GM18505 (cell line): ENCODE results near the gene SLC9A9.
A peak's percentile ranks its signal among the peaks of the same experiment; 100 is the strongest.

ENCODE experiments used
- ATAC-seq: cut with Tn5 transposase; IDR thresholded peaks from one replicate; pipeline ENCODE4 v1.9.1; 2021; ENCODE audit not compliant: unreplicated experiment
- POLR2A ChIP-seq: IDR thresholded peaks from 4 replicates; pipeline ENCODE4 v1.6.1; 2011; ENCODE audit warnings: borderline replicate concordance; ENCODE audit not compliant: insufficient read depth, insufficient read length; ENCODE audit errors: extremely low read depth

Gene SLC9A9

DNA sequence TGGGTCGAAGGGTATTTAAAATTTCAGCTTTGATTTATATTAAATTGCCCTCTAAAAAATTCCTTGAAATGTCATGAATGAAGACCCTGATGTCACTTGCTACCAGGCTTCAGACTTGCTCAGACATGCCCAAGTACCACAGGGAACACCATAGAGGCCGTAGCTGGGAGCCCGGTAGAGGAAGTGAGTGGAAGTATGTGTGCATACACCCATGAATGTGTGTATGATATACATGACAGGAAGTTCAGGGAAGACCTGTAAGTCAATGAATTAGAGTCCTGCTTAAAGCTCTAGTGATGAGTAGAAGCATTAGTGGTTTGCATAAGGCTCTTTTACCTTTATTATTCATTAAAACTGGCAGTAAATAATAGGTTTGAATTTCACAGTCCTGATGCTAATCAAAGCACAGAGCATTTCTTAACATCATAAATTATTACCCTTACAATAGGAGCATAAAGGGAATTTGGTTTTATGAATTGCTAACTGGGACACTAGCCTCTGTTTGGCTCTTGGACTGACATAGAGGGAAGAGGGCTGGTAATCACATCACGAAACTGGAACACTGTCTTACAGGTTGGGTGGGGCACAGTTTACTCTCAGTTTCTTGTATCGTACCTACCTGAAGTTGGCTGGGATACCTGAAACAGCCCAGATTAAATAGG, 584.3 kb downstream of the SLC9A9 start:
- TF ChIP-seq POLR2A = no peak
- peak; percentile 47 for ATAC-seq

DNA sequence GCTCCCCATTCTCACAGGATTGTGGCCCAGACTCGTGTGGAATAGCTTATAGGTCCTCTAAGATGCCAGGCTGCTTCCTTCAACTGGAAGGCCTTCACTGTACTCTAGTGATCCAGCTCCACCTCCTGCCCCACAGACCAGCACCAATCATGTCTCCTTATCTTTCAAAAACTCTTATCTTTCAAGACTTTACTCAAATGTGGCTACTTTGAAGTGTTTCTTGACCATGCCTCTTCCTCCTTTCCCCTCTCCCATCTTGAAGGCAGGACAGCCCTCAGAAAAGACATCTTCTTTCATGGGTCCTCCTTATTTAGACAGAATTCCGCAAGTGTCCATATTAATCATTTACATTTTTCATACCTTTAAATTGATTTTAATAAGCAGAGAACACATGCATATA, 586.4 kb downstream of the SLC9A9 start:
- no peak for ATAC-seq
- TF ChIP-seq POLR2A = no peak

DNA sequence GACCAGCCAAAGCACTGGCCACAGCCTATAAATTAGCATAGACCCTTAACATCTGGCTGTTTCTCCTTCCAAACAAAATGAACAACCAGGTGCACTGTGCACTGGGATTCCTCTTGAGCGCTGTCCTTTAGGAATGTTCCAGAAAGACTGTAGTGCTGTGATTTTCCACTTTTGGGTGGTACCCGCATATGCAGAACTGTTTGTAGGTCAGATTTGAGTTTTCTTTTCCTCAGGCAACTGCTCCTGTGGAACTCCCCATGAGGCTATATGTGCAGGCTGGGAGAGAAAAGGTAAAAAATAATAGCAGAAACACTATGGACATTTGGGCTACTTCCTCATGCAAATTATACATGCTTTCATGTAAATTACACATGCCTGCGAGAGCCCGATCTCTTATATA, 589.6 kb downstream of the SLC9A9 start:
- TF ChIP-seq POLR2A = no peak
- no peak for ATAC-seq

DNA sequence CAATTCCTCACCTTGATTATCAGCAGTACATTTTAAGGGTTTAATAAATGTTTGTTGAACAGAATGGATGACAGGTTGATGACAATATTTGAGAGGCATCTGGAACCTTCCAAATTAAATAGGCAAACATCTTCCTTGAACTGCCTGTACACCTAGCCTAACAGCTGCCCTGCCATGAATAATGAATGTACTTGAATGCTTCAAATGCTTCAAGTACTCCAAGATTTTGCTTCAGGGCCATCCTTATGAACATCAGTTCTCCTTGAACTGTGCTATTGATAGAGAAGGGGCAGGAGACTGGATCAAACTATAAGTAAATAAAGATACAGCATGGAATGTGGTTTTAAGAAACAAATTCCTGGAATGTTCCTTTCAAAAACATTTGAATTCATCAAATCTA, 591.9 kb downstream of the SLC9A9 start:
- TF ChIP-seq POLR2A = no peak
- no peak for ATAC-seq

DNA sequence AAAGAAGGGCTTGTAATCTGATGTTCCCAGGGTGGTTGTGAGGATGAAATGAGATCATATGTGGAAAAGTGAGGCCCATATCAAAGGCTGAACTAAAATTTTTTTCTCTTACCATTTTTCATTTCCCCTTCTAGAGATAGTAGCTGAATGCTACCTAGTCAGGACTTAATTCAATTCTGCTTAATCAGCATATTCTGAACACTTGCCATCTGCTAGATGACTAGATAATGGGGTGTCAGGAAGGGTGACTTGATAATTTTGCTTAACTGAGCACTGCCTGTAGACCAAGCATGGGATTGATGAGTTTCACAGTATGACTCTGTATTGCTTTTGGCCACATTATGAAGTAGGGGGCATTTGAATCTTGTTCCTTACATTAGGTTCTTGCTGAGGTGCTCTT, 592.5 kb downstream of the SLC9A9 start:
- TF ChIP-seq POLR2A = no peak
- ATAC-seq = no peak

DNA sequence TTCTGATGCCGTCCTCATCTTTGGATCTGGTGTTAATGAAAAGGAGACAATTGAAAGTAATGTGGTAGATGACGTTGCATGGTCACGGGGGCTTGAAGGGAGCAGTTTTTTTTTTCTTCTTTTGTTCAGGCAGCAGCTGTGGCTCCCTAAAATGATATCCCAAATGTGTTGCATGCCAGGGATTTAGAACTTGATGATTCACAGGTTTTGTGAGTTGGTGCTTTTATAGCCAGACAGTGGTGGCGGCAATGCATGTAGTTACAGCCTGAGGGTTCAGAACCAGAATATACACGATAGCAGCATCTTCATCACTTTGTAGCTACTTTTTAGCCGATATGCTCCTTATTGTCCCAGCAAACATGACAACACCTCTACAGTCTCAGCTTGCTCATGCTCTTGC, 595.3 kb downstream of the SLC9A9 start:
- TF ChIP-seq POLR2A = no peak
- ATAC-seq = no peak

DNA sequence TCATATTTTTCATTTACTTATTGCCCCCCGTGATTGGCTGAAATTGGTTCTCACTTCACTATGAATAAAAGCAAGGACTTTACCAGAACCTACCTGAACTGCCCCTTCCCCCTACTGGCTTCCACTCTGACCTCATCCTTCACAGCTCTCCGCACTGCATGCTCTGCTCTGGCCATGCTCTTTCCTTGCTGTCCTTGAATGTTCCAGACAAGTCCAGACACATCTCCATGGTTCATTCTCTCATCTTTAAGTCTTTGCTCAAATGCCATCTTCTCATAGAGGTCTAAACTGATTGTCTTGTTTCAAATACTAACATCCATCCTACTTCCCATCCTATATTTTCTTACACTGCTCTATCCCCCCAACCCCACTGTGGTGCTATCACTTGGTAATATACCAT, 599.3 kb downstream of the SLC9A9 start:
- TF ChIP-seq POLR2A = no peak
- no peak for ATAC-seq

DNA sequence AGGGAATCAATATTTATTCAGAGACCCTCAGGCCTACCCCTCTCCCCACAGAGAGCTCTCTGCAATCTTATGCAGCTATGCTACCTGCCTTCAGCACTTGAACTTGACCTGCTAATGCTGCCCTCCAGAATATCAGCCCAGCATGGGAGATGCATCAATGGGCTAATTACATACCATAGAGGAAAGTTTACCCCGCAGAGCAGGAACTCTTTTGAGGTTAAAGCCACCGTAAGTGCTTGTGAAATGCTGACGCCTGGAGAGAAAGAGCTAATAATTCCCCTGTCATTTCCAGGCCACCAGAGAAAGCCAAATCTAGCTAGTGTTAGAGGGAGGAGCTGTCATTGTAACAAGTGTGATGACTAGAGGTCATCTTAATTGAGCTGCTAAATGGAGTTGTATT, 601.2 kb downstream of the SLC9A9 start:
- TF ChIP-seq POLR2A = no peak
- no peak for ATAC-seq

DNA sequence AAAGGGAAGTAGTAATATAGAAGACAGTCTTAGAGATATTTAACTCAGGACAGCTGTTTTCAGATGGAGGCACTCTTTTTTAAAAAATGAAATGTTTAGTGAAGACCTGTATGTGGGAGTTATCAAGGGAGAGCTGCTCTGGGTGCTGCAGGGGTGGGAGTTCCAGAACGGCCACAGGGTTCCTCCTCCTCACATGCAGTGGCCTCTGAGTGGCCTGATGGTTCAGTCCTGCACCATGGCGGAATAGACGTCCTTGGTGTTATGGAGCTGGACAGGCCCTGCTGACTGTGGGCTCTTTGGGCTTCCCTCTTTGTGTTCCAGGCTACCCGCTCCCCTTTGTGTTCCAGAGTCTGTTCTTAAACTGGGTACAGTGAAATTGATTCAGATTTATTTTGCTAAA, 602.6 kb downstream of the SLC9A9 start:
- ATAC-seq = no peak
- no peak for TF ChIP-seq POLR2A

DNA sequence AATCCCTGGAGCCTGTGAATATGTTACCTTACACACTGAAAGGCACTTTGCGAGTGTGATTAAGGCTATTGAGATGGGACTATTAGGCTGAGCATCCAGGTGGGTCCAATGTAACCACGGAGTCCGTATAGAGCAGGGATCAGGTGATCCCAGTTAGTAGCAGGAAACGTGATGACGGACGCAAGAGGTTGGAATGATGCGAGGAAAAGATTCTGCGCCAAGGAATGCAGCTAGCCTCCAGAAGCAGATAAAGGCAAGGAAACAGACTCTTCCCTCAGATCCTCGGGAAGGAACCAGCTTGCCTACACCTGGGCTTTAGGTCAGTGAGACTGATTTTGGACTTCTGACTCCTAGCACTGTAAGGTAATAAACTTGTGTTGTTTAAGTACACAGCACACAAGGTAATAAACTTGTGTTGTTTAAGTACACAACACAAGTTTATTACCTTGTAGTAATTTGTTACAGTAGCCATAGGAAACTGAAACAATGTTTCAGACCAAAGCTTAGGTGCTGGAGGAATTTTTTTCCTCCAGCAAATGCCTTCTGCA, 603.7 kb downstream of the SLC9A9 start:
- no peak for ATAC-seq
- no peak for TF ChIP-seq POLR2A

DNA sequence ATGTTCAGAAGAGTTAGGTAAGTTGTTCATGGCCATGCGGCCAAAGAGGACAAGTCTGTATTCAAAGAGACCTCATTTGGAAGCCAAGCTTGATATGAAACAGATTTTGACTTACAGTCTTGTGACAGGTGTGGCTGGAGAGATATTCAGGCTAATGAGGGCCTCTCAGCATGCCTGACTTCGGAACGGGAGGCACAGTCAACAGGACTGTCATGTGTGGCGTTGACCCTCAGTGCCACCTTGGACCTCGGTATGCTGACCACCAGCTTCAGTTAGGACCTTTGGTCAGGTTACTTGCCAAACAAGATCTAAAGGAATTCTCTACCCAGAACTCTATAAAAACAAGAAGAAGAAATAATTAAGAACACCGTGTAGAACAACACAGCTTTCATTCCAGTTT, 604.6 kb downstream of the SLC9A9 start:
- no peak for ATAC-seq
- no peak for TF ChIP-seq POLR2A

DNA sequence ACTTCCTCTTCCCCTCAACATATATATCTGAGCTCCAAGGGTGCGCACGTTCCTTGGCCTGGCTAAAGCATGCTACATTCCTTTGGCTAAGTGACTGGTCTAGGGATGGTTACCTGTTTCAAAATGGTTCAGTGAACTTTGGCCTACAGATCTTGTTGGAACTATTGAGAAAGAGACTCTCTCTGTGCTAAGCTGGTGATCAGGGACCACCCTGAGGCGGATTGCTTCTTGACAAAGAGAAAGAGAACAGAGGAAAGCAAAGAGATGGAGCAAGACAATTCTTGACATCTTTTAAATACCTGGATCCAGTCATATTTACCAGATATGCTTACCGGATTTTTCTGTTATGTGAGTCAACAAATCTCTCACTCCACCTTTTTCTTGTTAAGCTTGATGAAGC, 605.6 kb downstream of the SLC9A9 start:
- no peak for ATAC-seq
- TF ChIP-seq POLR2A = no peak

DNA sequence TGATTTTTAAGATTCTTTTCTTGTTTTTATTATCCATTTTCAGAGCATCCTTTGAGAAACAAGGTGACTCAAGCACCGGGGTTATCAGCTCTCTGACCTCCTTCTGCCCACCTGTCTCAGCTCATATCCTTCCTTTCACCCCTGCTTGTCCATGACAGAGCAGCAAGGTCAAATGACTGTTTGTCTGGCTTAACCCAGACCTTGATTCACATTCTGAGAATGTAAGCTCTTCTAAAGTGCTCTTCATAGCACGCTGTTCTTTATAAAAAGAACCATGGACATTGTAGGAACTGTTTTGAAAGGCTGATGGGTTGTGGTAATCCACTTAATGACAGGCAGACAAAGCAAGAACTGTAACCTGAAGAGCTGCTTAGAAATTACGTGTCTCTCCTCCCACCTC, 606.2 kb downstream of the SLC9A9 start:
- no peak for ATAC-seq
- no peak for TF ChIP-seq POLR2A

DNA sequence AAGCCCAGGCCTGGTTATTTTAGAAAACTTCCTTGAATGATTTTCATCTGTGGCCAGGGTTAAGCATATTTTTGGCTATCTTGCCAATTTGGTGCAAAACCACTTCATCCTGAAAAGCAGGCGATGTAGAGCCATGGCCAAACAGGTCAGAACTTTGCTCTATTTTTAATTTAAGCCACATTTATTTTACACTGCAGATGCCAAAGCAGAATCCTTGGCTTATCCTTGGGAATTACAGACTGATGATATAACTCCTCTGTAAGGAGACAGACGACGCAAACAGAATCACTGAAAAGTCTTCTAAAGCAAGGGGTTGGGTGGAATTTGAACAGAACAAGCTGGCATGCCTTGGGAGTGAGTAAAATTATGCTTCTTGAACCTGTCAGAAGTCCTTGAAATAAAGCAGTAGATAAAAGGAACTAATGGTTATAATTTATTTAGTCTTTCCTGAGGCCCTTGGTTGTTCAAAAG, 606.8 kb downstream of the SLC9A9 start:
- ATAC-seq = no peak
- TF ChIP-seq POLR2A = no peak
